GM12878 (cell line): ENCODE measurements around the gene THBD. TPM values are rescaled to one million over a fixed set of nuclear protein-coding genes. Genes with fewer than 3 reads are reported as not detected.

Experiments used
- ATAC-seq: fragments of 200-7000 bp; cut with Tn5 transposase; 3 replicates; pipeline ENCODE4 v1.9.1; 2020; ENCODE audit warnings: mild to moderate bottlenecking, moderate library complexity
- BruUV-seq: library from RNA; stranded (reverse); fragments of 400-500 nt; replicated peaks from 2 replicates; lab custom pipeline; 2021; lab: Mats Ljungman, UMichigan
- CTCF ChIA-PET: fragments of 300-600 bp; sonication (Branson Sonifier 250); formaldehyde crosslinking; extraction: SDS; loops from one replicate; lab custom pipeline; 2021; ENCODE audit warnings: inconsistent platforms; lab: Yijun Ruan, JAX
- POLR2A ChIA-PET: fragments of 350-600 bp; formaldehyde crosslinking; extraction: SDS; loops from one replicate; lab custom pipeline; 2021; ENCODE audit warnings: inconsistent platforms; lab: Charles Lee
- RAD21 ChIA-PET: fragments of 300-600 bp; sonication (Branson Sonifier 250); formaldehyde crosslinking; loops from one replicate; lab custom pipeline; 2023; ENCODE audit warnings: antibody characterized with exemption; ENCODE audit not compliant: unreplicated experiment; lab: Charles Lee
- SMC1A ChIA-PET: fragments of 300-600 bp; sonication (Branson Sonifier 250); formaldehyde crosslinking; loops from one replicate; lab custom pipeline; 2023; ENCODE audit not compliant: unreplicated experiment, uncharacterized antibody; lab: Charles Lee
- DNase-seq: peaks from one replicate; pipeline ENCODE4 v3.0.0-alpha.2; 2011; ENCODE audit warnings: low read depth, low spot score
- FAIRE-seq: peaks from 3 replicates; lab custom pipeline; 2011; peaks lifted over from hg19 to GRCh38; lab: Jason Lieb, UNC
- H2AFZ ChIP-seq: 2 replicates; pipeline ENCODE4 v1.6.0; 2011; ENCODE audit warnings: low read depth, low read length, control low read depth; ENCODE audit not compliant: control insufficient read depth
- H3K27ac ChIP-seq: 2 replicates; pipeline ENCODE4 v1.5.1; 2011; ENCODE audit warnings: control low read depth; ENCODE audit not compliant: control insufficient read depth, insufficient read depth
- H3K27me3 ChIP-seq, 2 experiments: replicated peaks in 1 of 2; 2 replicates each; pipeline versions ENCODE4 v1.6.0 to v1.6.1; 2011; ENCODE audit warnings: low read length in 1 of 2; ENCODE audit not compliant: control insufficient read depth in 2 of 2, insufficient read depth in 2 of 2
- H3K36me3 ChIP-seq, 2 experiments: 2 replicates each; pipeline ENCODE4 v1.5.1; 2011; ENCODE audit warnings: low read length in 1 of 2; ENCODE audit not compliant: control insufficient read depth in 2 of 2, insufficient read depth in 2 of 2
- H3K4me1 ChIP-seq: 2 replicates; pipeline ENCODE4 v1.6.1; 2011; ENCODE audit warnings: mild to moderate bottlenecking, low read length, moderate library complexity, mixed read lengths; ENCODE audit not compliant: control insufficient read depth, insufficient read depth
- H3K4me2 ChIP-seq: 2 replicates; pipeline ENCODE4 v1.6.0; 2011; ENCODE audit warnings: control low read depth; ENCODE audit not compliant: control insufficient read depth, insufficient read depth
- H3K4me3 ChIP-seq: fragments of 200-600 bp; sonication (generic); 2 replicates; pipeline ENCODE4 v1.5.1; 2016
- H3K79me2 ChIP-seq: 2 replicates; pipeline ENCODE4 v1.6.0; 2011; ENCODE audit warnings: low read length; ENCODE audit not compliant: control insufficient read depth, insufficient read depth
- H3K9ac ChIP-seq: 2 replicates; pipeline ENCODE4 v1.8.0; 2011; ENCODE audit warnings: low read length, control low read depth, mixed read lengths; ENCODE audit not compliant: control insufficient read depth, insufficient read depth
- H3K9me3 ChIP-seq: replicated peaks from 3 replicates; pipeline ENCODE4 v1.5.1; 2011; ENCODE audit warnings: mild to moderate bottlenecking, low read length; ENCODE audit not compliant: control insufficient read depth, insufficient read depth
- H4K20me1 ChIP-seq: 2 replicates; pipeline ENCODE4 v1.6.0; 2011; ENCODE audit not compliant: control insufficient read depth, insufficient read depth
- RB1 ChIP-seq: fragments of 450-650 bp; formaldehyde crosslinking; IDR thresholded peaks from 2 replicates; pipeline ENCODE4 v1.6.1; 2017; ENCODE audit warnings: mild to moderate bottlenecking, borderline replicate concordance
- RUNX3 ChIP-seq: IDR thresholded peaks from 2 replicates; pipeline ENCODE4 v1.6.1; 2012; ENCODE audit warnings: low read length, inconsistent platforms
- SP1 ChIP-seq: IDR thresholded peaks from one replicate; pipeline ENCODE4 v1.6.1; 2011; ENCODE audit warnings: low read depth, low read length
- TCF7 ChIP-seq: IDR thresholded peaks from 2 replicates; pipeline ENCODE4 v1.6.1; 2014; ENCODE audit warnings: antibody characterized with exemption, borderline replicate concordance
- ZNF274 ChIP-seq: IDR thresholded peaks from one replicate; pipeline ENCODE4 v1.8.0; 2011; ENCODE audit not compliant: insufficient read length, insufficient read depth
- WGBS: methylation state at CpG from one replicate; pipeline ENCODE4 v1.1.6; 2016; ENCODE audit warnings: low lambda C conversion rate; ENCODE audit not compliant: insufficient replicate concordance, insufficient coverage; ENCODE audit errors: missing lambda C conversion rate; 5-methylcytosine and 5-hydroxymethylcytosine counted together
- in situ Hi-C: fragments of 300-500 bp; cut with MboI; formaldehyde crosslinking; loops from 9 replicates; pipeline ENCODE4 v1.14.3; 2018; ENCODE audit warnings: mixed read lengths
- intact Hi-C: fragments of 100-400 bp; cut with micrococcal nuclease; formaldehyde crosslinking; loops from one replicate; pipeline ENCODE4 v1.14.2; 2022; ENCODE audit not compliant: unreplicated experiment
- polyA plus RNA-seq, 11 experiments: library from polyadenylated mRNA; depleted of rRNA in 4 of 11; unstranded in 6 of 11; stranded (reverse) in 5 of 11; fragments of >200 nt; fragmentation: Nextera tagmentation in 4 of 11; fragmentation: Illumina TruSeq in 1 of 11; extraction: Ambion mirVana in 4 of 11; extraction: Trizol in 1 of 11; gene quantifications; 1 replicate in 1 of 11; 2 replicates in 10 of 11; pipeline versions ENCODE4 v1.2.1 to v1.2.3, GENCODE V29; 2011 to 2016; ENCODE audit warnings: inconsistent platforms in 2 of 11, missing spikeins in 2 of 11, low read depth in 1 of 11
- total RNA-seq, 4 experiments: library from RNA; depleted of rRNA in 3 of 4; stranded (reverse); fragments of >200 nt in 3 of 4; fragmentation: Illumina TruSeq in 1 of 4; extraction: Trizol in 1 of 4; gene quantifications; 2 replicates each; pipeline versions ENCODE4 v1.2.1 to v1.2.3, GENCODE V29; 2013 to 2021
- TF ChIP-seq, protein P1 (sequence below): fragments of 450-650 bp; IDR thresholded peaks from 2 replicates; pipeline ENCODE4 v1.6.1; 2017; ENCODE audit warnings: antibody characterized with exemption, mild to moderate bottlenecking, moderate library complexity

The THBD gene
- total and polyA plus RNA-seq, 10 of the 15 experiments (the other 5 are each of a cell fraction or from before 2014, with no cell fraction given): not detected

- no peak overlapping the region for H3K9ac ChIP-seq
- no peaks in the 10 kb centered on the region for H3K79me2 ChIP-seq
- no peak overlapping the region for H3K4me3 ChIP-seq
- DNase-seq (no peak), FAIRE-seq (no peak), ATAC-seq (no peak)
- intact Hi-C loops: loop anchor here (5.0 kb wide), 1 partner anchor 131 kb away; no protein-coding TSS in a partner anchor
- H2AFZ ChIP-seq: no peak overlapping the region
- no peaks in the 10 kb centered on the region for H3K4me1 ChIP-seq
- in situ Hi-C loops: no loop called here
- H3K27me3 ChIP-seq: no peaks in the 10 kb centered on the region
- H4K20me1 ChIP-seq: no peaks in the 10 kb centered on the region
- H3K4me2 ChIP-seq: no peak overlapping the region
- WGBS: 18% methylated on average over 5 of the region's 5 CpGs
- ChIA-PET CTCF (interaction anchor here (0.9 to 2.9 kb wide), 9 partner anchors 10 to 369 kb away, joined by 3 to 11 read pairs (median 4); no protein-coding TSS in a partner anchor), POLR2A (no interaction called here), RAD21 (interaction anchor here (1.3 to 1.5 kb wide), 2 partner anchors 85 to 174 kb away, joined by 3 read pairs; no protein-coding TSS in a partner anchor), SMC1A (interaction anchor here (0.8 to 6.6 kb wide), 9 partner anchors 10 to 369 kb away, joined by 3 to 27 read pairs (median 4); no protein-coding TSS in a partner anchor)
- no peaks in the 10 kb centered on the region for H3K36me3 ChIP-seq
- BruUV-seq: no TSS peak
- no peaks in the 10 kb centered on the region; the same call in 2 of the 3 replicates for H3K9me3 ChIP-seq
- H3K27ac ChIP-seq: no peak overlapping the region
- TF ChIP-seq SP1 (no peak), ZNF274 (no peak), RB1 (no peak), RUNX3 (no peak), TCF7 (no peak)
- TF ChIP-seq, protein P1, sequence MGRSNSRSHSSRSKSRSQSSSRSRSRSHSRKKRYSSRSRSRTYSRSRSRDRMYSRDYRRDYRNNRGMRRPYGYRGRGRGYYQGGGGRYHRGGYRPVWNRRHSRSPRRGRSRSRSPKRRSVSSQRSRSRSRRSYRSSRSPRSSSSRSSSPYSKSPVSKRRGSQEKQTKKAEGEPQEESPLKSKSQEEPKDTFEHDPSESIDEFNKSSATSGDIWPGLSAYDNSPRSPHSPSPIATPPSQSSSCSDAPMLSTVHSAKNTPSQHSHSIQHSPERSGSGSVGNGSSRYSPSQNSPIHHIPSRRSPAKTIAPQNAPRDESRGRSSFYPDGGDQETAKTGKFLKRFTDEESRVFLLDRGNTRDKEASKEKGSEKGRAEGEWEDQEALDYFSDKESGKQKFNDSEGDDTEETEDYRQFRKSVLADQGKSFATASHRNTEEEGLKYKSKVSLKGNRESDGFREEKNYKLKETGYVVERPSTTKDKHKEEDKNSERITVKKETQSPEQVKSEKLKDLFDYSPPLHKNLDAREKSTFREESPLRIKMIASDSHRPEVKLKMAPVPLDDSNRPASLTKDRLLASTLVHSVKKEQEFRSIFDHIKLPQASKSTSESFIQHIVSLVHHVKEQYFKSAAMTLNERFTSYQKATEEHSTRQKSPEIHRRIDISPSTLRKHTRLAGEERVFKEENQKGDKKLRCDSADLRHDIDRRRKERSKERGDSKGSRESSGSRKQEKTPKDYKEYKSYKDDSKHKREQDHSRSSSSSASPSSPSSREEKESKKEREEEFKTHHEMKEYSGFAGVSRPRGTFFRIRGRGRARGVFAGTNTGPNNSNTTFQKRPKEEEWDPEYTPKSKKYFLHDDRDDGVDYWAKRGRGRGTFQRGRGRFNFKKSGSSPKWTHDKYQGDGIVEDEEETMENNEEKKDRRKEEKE: no peak
Measured at GRCh38 chr20:23061262-23061661, 11.8 kb upstream of the THBD start.
